Stomach smooth muscle (tissue), 2 donors: ENCODE measurements around the gene RNF212B.

ENCODE experiments used
- H3K27ac ChIP-seq: one replicate; pipeline ENCODE4 v1.7.0; 2013; ENCODE audit warnings: mild to moderate bottlenecking, low read length, inconsistent platforms
- H3K27me3 ChIP-seq, 2 donors: one replicate each; pipeline ENCODE4 v1.7.0; 2013; ENCODE audit warnings: low read length in 2 of 2; ENCODE audit not compliant: insufficient read depth in 2 of 2, control insufficient read depth in 1 of 2
- H3K36me3 ChIP-seq, 2 donors: one replicate each; pipeline ENCODE4 v1.7.0; 2013; ENCODE audit warnings: low read length in 2 of 2; ENCODE audit not compliant: control insufficient read depth in 2 of 2, insufficient read depth in 2 of 2
- H3K4me1 ChIP-seq: one replicate; pipeline ENCODE4 v1.7.0; 2013; ENCODE audit warnings: low read length; ENCODE audit not compliant: control insufficient read depth, insufficient read depth
- H3K4me3 ChIP-seq, 2 donors: one replicate each; pipeline ENCODE4 v1.7.0; 2013; ENCODE audit warnings: low read length in 2 of 2
- H3K9ac ChIP-seq, 2 donors: one replicate each; pipeline ENCODE4 v1.7.0; 2013; ENCODE audit warnings: low read length in 2 of 2, mild to moderate bottlenecking in 1 of 2
- H3K9me3 ChIP-seq, 2 donors: one replicate each; pipeline ENCODE4 v1.7.0; 2013; ENCODE audit warnings: low read length in 2 of 2; ENCODE audit not compliant: control insufficient read depth in 2 of 2
- donor health status: healthy.
- donor health status: Pancreatic carcinoma.

The RNF212B gene

GRCh38 chr14:23307146-23307530 is 69.4 kb downstream of the RNF212B start:
- H3K4me3 ChIP-seq: peak overlapping the region; percentile 94 to 97
- peaks cover 47% of the 10 kb centered on the region for H3K4me1 ChIP-seq
- peak overlapping the region; percentile 94 to 97 for H3K9ac ChIP-seq
- H3K9me3 ChIP-seq: no peaks in the 10 kb centered on the region
- peak overlapping the region; percentile 88 for H3K27ac ChIP-seq
- peaks cover 20 to 27% of the 10 kb centered on the region in 2 donors for H3K36me3 ChIP-seq
- no peaks in the 10 kb centered on the region for H3K27me3 ChIP-seq

GRCh38 chr14:23307687-23308644 is 70.2 kb downstream of the RNF212B start:
- peak overlapping the region; percentile 94 to 97 for H3K9ac ChIP-seq
- H3K4me1 ChIP-seq: peaks cover 42% of the 10 kb centered on the region
- peak overlapping the region; percentile 94 to 97 for H3K4me3 ChIP-seq
- peak overlapping the region; percentile 88 for H3K27ac ChIP-seq
- peaks cover 20 to 27% of the 10 kb centered on the region in 2 donors for H3K36me3 ChIP-seq
- H3K9me3 ChIP-seq: no peaks in the 10 kb centered on the region
- no peaks in the 10 kb centered on the region for H3K27me3 ChIP-seq

GRCh38 chr14:23308721-23309445 is 71.1 kb downstream of the RNF212B start:
- Histone ChIP-seq H3K4me3 (peak overlapping the region in 1 of 2 donors; percentile 40), H3K4me1 (peaks cover 38% of the 10 kb centered on the region), H3K27me3 (no peaks in the 10 kb centered on the region), H3K9ac (peak overlapping the region in 1 of 2 donors; percentile 38), H3K27ac (no peak overlapping the region), H3K36me3 (peaks cover 20 to 27% of the 10 kb centered on the region in 2 donors), H3K9me3 (no peaks in the 10 kb centered on the region)

- Histone ChIP-seq H3K27me3 (no peaks in the 10 kb centered on the region), H3K4me3 (no peak overlapping the region), H3K9ac (no peak overlapping the region), H3K4me1 (peaks cover 37% of the 10 kb centered on the region), H3K27ac (no peak overlapping the region), H3K9me3 (no peaks in the 10 kb centered on the region), H3K36me3 (peaks cover 20 to 27% of the 10 kb centered on the region in 2 donors)
Observed at GRCh38 chr14:23310546-23310945, 72.8 kb downstream of the RNF212B start.

- H3K27me3 ChIP-seq: no peaks in the 10 kb centered on the region
- H3K4me1 ChIP-seq: peaks cover 9% of the 10 kb centered on the region
- no peaks in the 10 kb centered on the region for H3K36me3 ChIP-seq
- H3K4me3 ChIP-seq: no peak overlapping the region
- no peak overlapping the region for H3K27ac ChIP-seq
- H3K9me3 ChIP-seq: no peaks in the 10 kb centered on the region
- no peak overlapping the region for H3K9ac ChIP-seq
Observed at GRCh38 chr14:23316300-23316699, 78.6 kb downstream of the RNF212B start.

- no peaks in the 10 kb centered on the region for H3K27me3 ChIP-seq
- H3K9ac ChIP-seq: peak overlapping the region; percentile 39 to 90
- peak overlapping the region; percentile 48 to 80 for H3K4me3 ChIP-seq
Observed at GRCh38 chr14:23319746-23320583, 82.2 kb downstream of the RNF212B start.

GRCh38 chr14:23320584-23321571 is 83.1 kb downstream of the RNF212B start, which contains the start of gene PABPN1:
Gene PABPN1 (plus strand): TSS chr14:23321457. CDS start chr14:23321470, 13 bp downstream.
- H3K27ac ChIP-seq: peak within 1 kb of the TSS; percentile 98
- peaks cover 22% of the 10 kb centered on the region for H3K4me1 ChIP-seq
- no peaks in the 10 kb centered on the region for H3K27me3 ChIP-seq
- H3K9me3 ChIP-seq: no peaks in the 10 kb centered on the region
- peak within 1 kb of the TSS; percentile 86 to 92 for H3K4me3 ChIP-seq
- H3K36me3 ChIP-seq: peaks cover 17 to 21% of the 10 kb centered on the region in 2 donors
- H3K9ac ChIP-seq: peak within 1 kb of the TSS; percentile 90 to 93

More at GRCh38 chr14:23319746-23320583, 82.2 kb downstream of the RNF212B start:
- H3K27ac ChIP-seq: peak overlapping the region; percentile 98
- H3K4me1 ChIP-seq: peaks cover 22% of the 10 kb centered on the region
- no peaks in the 10 kb centered on the region for H3K9me3 ChIP-seq
- peaks cover 17 to 20% of the 10 kb centered on the region in 2 donors for H3K36me3 ChIP-seq

GRCh38 chr14:23321572-23322547 is 84.1 kb downstream of the RNF212B start:
- Histone ChIP-seq H3K4me1 (peaks cover 22% of the 10 kb centered on the region), H3K36me3 (peaks cover 17 to 21% of the 10 kb centered on the region in 2 donors), H3K9ac (peak overlapping the region; percentile 89 to 93), H3K9me3 (no peaks in the 10 kb centered on the region), H3K27me3 (no peaks in the 10 kb centered on the region), H3K4me3 (peak overlapping the region; percentile 86 to 92), H3K27ac (peak overlapping the region; percentile 67)
